Dendritic cell treated with granulocyte-macrophage colony-stimulating factor and Interleukin-4, amounts not matched to agents 40 ng/mL and 50 ng/mL, for 4 days (primary cell): Measurements from ENCODE around the gene HOXB6.

Source experiments
- H3K27ac Mint-ChIP-seq: one replicate; pipeline ENCODE4 v1.8.0; 2022; ENCODE audit warnings: mild to moderate bottlenecking, mixed read lengths
- H3K27me3 Mint-ChIP-seq: one replicate; pipeline ENCODE4 v1.8.0; 2022; ENCODE audit warnings: mild to moderate bottlenecking, mixed read lengths
- H3K36me3 Mint-ChIP-seq: one replicate; pipeline ENCODE4 v1.8.0; 2022; ENCODE audit warnings: low read depth, mixed read lengths
- H3K4me1 Mint-ChIP-seq: one replicate; pipeline ENCODE4 v1.8.0; 2022; ENCODE audit warnings: low read depth, mixed read lengths
- H3K4me3 Mint-ChIP-seq: one replicate; pipeline ENCODE4 v1.8.0; 2022; ENCODE audit warnings: mild to moderate bottlenecking, moderate library complexity, mixed read lengths
- H3K9me3 Mint-ChIP-seq: one replicate; pipeline ENCODE4 v1.8.0; 2022; ENCODE audit warnings: mixed read lengths
- intact Hi-C: fragments of 100-400 bp; cut with micrococcal nuclease; formaldehyde crosslinking; loops from one replicate; pipeline ENCODE4 v1.15.0; 2022

Gene HOXB6

GRCh38 chr17:48593126-48593829 is 11.5 kb downstream of the HOXB6 start, which contains the start of gene HOXB5:
Gene HOXB5 (minus strand): TSS chr17:48593779. CDS start chr17:48593682, 97 bp downstream.
- Mint-ChIP-seq H3K27ac (no peak within 1 kb of the TSS), H3K27me3 (peaks cover 100% of the 10 kb centered on the region), H3K9me3 (no peaks in the 10 kb centered on the region), H3K4me3 (peak within 1 kb of the TSS; percentile 47), H3K4me1 (peaks cover 58% of the 10 kb centered on the region), H3K36me3 (no peaks in the 10 kb centered on the region)
- intact Hi-C loops: loop anchor here (2.0 to 5.0 kb wide), 2 partner anchors 240 to 256 kb away; no protein-coding TSS in a partner anchor

GRCh38 chr17:48592577-48592976 is 12.2 kb downstream of the HOXB6 start:
- intact Hi-C loops: loop anchor here (2.0 to 5.0 kb wide), 2 partner anchors 240 to 255 kb away; no protein-coding TSS in a partner anchor
- H3K27ac Mint-ChIP-seq: no peak overlapping the region
- H3K9me3 Mint-ChIP-seq: no peaks in the 10 kb centered on the region

GRCh38 chr17:48592057-48592514 is 12.7 kb downstream of the HOXB6 start:
- Mint-ChIP-seq H3K27ac (no peak overlapping the region), H3K36me3 (no peaks in the 10 kb centered on the region), H3K4me3 (no peak overlapping the region), H3K27me3 (peaks cover 100% of the 10 kb centered on the region), H3K9me3 (no peaks in the 10 kb centered on the region), H3K4me1 (peaks cover 58% of the 10 kb centered on the region)
- intact Hi-C loops: loop anchor here (2.0 to 5.0 kb wide), 2 partner anchors 239 to 255 kb away; no protein-coding TSS in a partner anchor

More at GRCh38 chr17:48592577-48592976, 12.2 kb downstream of the HOXB6 start:
- peaks cover 100% of the 10 kb centered on the region for H3K27me3 Mint-ChIP-seq
- H3K4me1 Mint-ChIP-seq: peaks cover 58% of the 10 kb centered on the region
- no peaks in the 10 kb centered on the region for H3K36me3 Mint-ChIP-seq
- no peak overlapping the region for H3K4me3 Mint-ChIP-seq

- Mint-ChIP-seq H3K9me3 (no peaks in the 10 kb centered on the region), H3K36me3 (no peaks in the 10 kb centered on the region), H3K4me1 (peaks cover 58% of the 10 kb centered on the region), H3K4me3 (no peak overlapping the region), H3K27me3 (peaks cover 100% of the 10 kb centered on the region), H3K27ac (no peak overlapping the region)
- intact Hi-C loops: loop anchor here (2.0 to 5.0 kb wide), 2 partner anchors 239 to 254 kb away; no protein-coding TSS in a partner anchor
Observed at GRCh38 chr17:48591255-48592056, 13.3 kb downstream of the HOXB6 start.

- intact Hi-C loops: loop anchor here (5.0 kb wide), 1 partner anchor 253 kb away; no protein-coding TSS in a partner anchor
- no peaks in the 10 kb centered on the region for H3K9me3 Mint-ChIP-seq
- H3K4me1 Mint-ChIP-seq: peaks cover 62% of the 10 kb centered on the region
- H3K27me3 Mint-ChIP-seq: peaks cover 100% of the 10 kb centered on the region
- no peaks in the 10 kb centered on the region for H3K36me3 Mint-ChIP-seq
- H3K27ac Mint-ChIP-seq: no peak overlapping the region
- no peak overlapping the region for H3K4me3 Mint-ChIP-seq
Observed at GRCh38 chr17:48590607-48591161, 14.1 kb downstream of the HOXB6 start.

GRCh38 chr17:48589831-48590606 is 14.8 kb downstream of the HOXB6 start, which contains the start of gene HOXB3:
Gene HOXB3 (minus strand): TSS chr17:48590241. CDS start chr17:48552474, 37,767 bp downstream.
- Mint-ChIP-seq H3K27me3 (peaks cover 100% of the 10 kb centered on the region), H3K9me3 (no peaks in the 10 kb centered on the region), H3K27ac (no peak within 1 kb of the TSS), H3K4me3 (no peak within 1 kb of the TSS), H3K36me3 (no peaks in the 10 kb centered on the region), H3K4me1 (peaks cover 68% of the 10 kb centered on the region)
- intact Hi-C loops: loop anchor here (5.0 kb wide), 1 partner anchor 253 kb away; no protein-coding TSS in a partner anchor

GRCh38 chr17:48589060-48589830 is 15.5 kb downstream of the HOXB6 start:
- intact Hi-C loops: no loop called here
- H3K4me1 Mint-ChIP-seq: peaks cover 73% of the 10 kb centered on the region
- H3K36me3 Mint-ChIP-seq: no peaks in the 10 kb centered on the region
- H3K27me3 Mint-ChIP-seq: peaks cover 100% of the 10 kb centered on the region
- H3K27ac Mint-ChIP-seq: no peak overlapping the region
- no peak overlapping the region for H3K4me3 Mint-ChIP-seq
- H3K9me3 Mint-ChIP-seq: no peaks in the 10 kb centered on the region

- no peak overlapping the region for H3K27ac Mint-ChIP-seq
- intact Hi-C loops: no loop called here
- H3K36me3 Mint-ChIP-seq: no peaks in the 10 kb centered on the region
- H3K27me3 Mint-ChIP-seq: peaks cover 100% of the 10 kb centered on the region
- peaks cover 67% of the 10 kb centered on the region for H3K4me1 Mint-ChIP-seq
- no peaks in the 10 kb centered on the region for H3K9me3 Mint-ChIP-seq
- H3K4me3 Mint-ChIP-seq: no peak overlapping the region
Observed at GRCh38 chr17:48588528-48588927, 16.3 kb downstream of the HOXB6 start.

GRCh38 chr17:48588074-48588415 is 16.7 kb downstream of the HOXB6 start:
- no peaks in the 10 kb centered on the region for H3K36me3 Mint-ChIP-seq
- H3K4me1 Mint-ChIP-seq: peaks cover 63% of the 10 kb centered on the region
- H3K27ac Mint-ChIP-seq: peak overlapping the region; percentile 38

GRCh38 chr17:48587276-48588073 is 17.3 kb downstream of the HOXB6 start:
- Mint-ChIP-seq H3K4me3 (no peak overlapping the region), H3K9me3 (no peaks in the 10 kb centered on the region), H3K36me3 (no peaks in the 10 kb centered on the region), H3K27ac (peak overlapping the region; percentile 38), H3K27me3 (peaks cover 100% of the 10 kb centered on the region), H3K4me1 (peaks cover 61% of the 10 kb centered on the region)
- intact Hi-C loops: no loop called here

More at GRCh38 chr17:48588074-48588415, 16.7 kb downstream of the HOXB6 start:
- Mint-ChIP-seq H3K9me3 (no peaks in the 10 kb centered on the region), H3K4me3 (no peak overlapping the region), H3K27me3 (peaks cover 100% of the 10 kb centered on the region)
- intact Hi-C loops: no loop called here

- H3K27ac Mint-ChIP-seq: peak overlapping the region; percentile 60
- H3K4me1 Mint-ChIP-seq: peaks cover 64% of the 10 kb centered on the region
- intact Hi-C loops: no loop called here
- H3K9me3 Mint-ChIP-seq: no peaks in the 10 kb centered on the region
- peaks cover 100% of the 10 kb centered on the region for H3K27me3 Mint-ChIP-seq
- H3K4me3 Mint-ChIP-seq: peak overlapping the region; percentile 86
- H3K36me3 Mint-ChIP-seq: no peaks in the 10 kb centered on the region
Observed at GRCh38 chr17:48586355-48587258, 18.2 kb downstream of the HOXB6 start.
